Memory B cell (primary cell): ENCODE data around the gene C17orf100.

Experiments
- ATAC-seq: fragments of 150-1000 bp; cut with Tn5 transposase; 2 replicates; pipeline ENCODE4 v1.10.0; 2021; ENCODE audit warnings: low read depth, mild to moderate bottlenecking, moderate library complexity
- DNase-seq, 2 donors: peaks; one replicate each; pipeline ENCODE4 v3.0.0; 2022; ENCODE audit warnings: low spot score in 2 of 2
- H3K27ac Mint-ChIP-seq: one replicate; pipeline ENCODE4 v1.8.0; 2022; ENCODE audit warnings: mild to moderate bottlenecking, moderate library complexity, mixed read lengths
- H3K27me3 Mint-ChIP-seq: one replicate; pipeline ENCODE4 v1.8.0; 2022; ENCODE audit warnings: mixed read lengths
- H3K36me3 Mint-ChIP-seq: one replicate; pipeline ENCODE4 v1.8.0; 2022; ENCODE audit warnings: mild to moderate bottlenecking, mixed read lengths
- H3K4me1 Mint-ChIP-seq: one replicate; pipeline ENCODE4 v1.8.0; 2022; ENCODE audit warnings: mixed read lengths
- H3K4me3 Mint-ChIP-seq: one replicate; pipeline ENCODE4 v1.8.0; 2022; ENCODE audit warnings: mild to moderate bottlenecking, moderate library complexity, mixed read lengths
- H3K9me3 Mint-ChIP-seq: one replicate; pipeline ENCODE4 v1.8.0; 2022; ENCODE audit warnings: mixed read lengths

The C17orf100 gene

GRCh38 chr17:6636616-6637457, 14.7 kb upstream of the C17orf100 start:
- no peak for DNase-seq
- Mint-ChIP-seq H3K27ac (no peak overlapping the region), H3K4me1 (peaks cover 27% of the 10 kb centered on the region), H3K36me3 (peaks cover 20% of the 10 kb centered on the region), H3K4me3 (no peak overlapping the region), H3K9me3 (peaks cover 1% of the 10 kb centered on the region), H3K27me3 (no peaks in the 10 kb centered on the region)
- no peak for ATAC-seq

GRCh38 chr17:6637458-6637840, 14.1 kb upstream of the C17orf100 start:
- peak overlapping the region; percentile 70 for H3K27ac Mint-ChIP-seq
- H3K9me3 Mint-ChIP-seq = peaks cover 1% of the 10 kb centered on the region
- no peak for ATAC-seq
- peaks cover 16% of the 10 kb centered on the region for H3K36me3 Mint-ChIP-seq
- no peak for DNase-seq
- H3K4me3 Mint-ChIP-seq = no peak overlapping the region
- H3K27me3 Mint-ChIP-seq = no peaks in the 10 kb centered on the region
- peaks cover 29% of the 10 kb centered on the region for H3K4me1 Mint-ChIP-seq

- no peaks in the 10 kb centered on the region for H3K9me3 Mint-ChIP-seq
- peak overlapping the region; percentile 70 for H3K27ac Mint-ChIP-seq
- peaks cover 29% of the 10 kb centered on the region for H3K4me1 Mint-ChIP-seq
- peaks cover 14% of the 10 kb centered on the region for H3K36me3 Mint-ChIP-seq
- H3K4me3 Mint-ChIP-seq = no peak overlapping the region
- DNase-seq = no peak
- no peaks in the 10 kb centered on the region for H3K27me3 Mint-ChIP-seq
- ATAC-seq = no peak
These were observed 13.3 kb upstream of the C17orf100 start for GRCh38 chr17:6638046-6638908.

GRCh38 chr17:6639014-6639585, 12.5 kb upstream of the C17orf100 start:
- Mint-ChIP-seq H3K4me3 (peak overlapping the region; percentile 98), H3K27me3 (no peaks in the 10 kb centered on the region), H3K9me3 (no peaks in the 10 kb centered on the region), H3K36me3 (peaks cover 9% of the 10 kb centered on the region), H3K27ac (peak overlapping the region; percentile 95), H3K4me1 (peaks cover 29% of the 10 kb centered on the region)
- DNase-seq (no peak), ATAC-seq (no peak)

DNA sequence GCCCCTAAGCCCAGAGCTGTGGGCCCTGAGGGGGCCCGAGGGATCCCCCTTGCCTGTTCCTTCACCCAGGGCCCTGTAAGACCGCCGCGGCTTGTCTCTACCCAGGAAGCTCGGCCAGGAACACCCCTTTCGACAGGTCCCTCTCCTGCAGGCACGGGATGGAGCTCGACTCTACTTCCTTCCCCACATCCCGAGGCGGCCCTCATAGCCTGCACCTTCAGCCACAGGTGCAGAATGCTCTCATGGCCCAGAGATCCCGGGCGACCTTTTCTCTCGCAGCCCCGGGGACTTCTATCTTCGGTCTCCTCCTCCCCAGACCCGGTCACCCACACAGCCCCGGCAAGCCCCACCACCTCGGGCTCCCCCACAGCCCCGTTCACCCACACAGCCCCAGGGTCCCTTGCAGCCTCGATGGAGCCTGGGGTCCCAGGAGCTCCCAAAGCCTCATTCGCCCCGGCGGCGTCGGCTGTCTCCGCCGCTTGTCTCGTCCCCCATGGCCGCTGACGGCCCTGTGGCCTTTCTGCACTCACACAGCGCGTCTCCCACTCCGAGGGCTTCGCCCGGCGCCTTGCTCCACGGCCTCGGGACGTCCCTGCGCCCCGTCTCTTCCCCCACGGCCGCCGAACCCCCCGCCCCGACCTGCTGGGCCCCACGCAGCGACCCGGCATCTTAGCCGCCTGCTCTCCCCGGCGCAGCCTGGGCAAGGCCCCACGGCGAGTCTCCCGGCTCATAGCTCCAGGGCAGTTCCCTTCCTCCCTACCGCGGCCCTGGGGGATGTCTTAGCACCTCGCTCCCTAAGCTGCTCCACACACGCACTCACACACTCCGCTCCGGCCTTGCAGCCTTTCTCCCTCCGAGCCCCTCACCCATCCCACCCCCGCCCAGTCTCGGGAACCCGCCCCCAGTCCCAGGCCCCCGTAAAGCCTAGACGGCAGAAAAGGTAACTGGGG, 11.7 kb upstream of the C17orf100 start:
- peak overlapping the region; percentile 98 for H3K4me3 Mint-ChIP-seq
- peak overlapping the region; percentile 95 for H3K27ac Mint-ChIP-seq
- ATAC-seq (peak; percentile 25), DNase-seq (no peak)
- H3K27me3 Mint-ChIP-seq = no peaks in the 10 kb centered on the region
- peaks cover 29% of the 10 kb centered on the region for H3K4me1 Mint-ChIP-seq
- peaks cover 4% of the 10 kb centered on the region for H3K36me3 Mint-ChIP-seq
- no peaks in the 10 kb centered on the region for H3K9me3 Mint-ChIP-seq

GRCh38 chr17:6640536-6641246, 10.9 kb upstream of the C17orf100 start, which contains the start of the genes KIAA0753 and TXNDC17:
TSS of gene KIAA0753 (minus strand) at chr17:6640711. CDS start at chr17:6635103, 5,608 bp downstream.
TSS of gene TXNDC17 (plus strand) at chr17:6641060. CDS start at chr17:6641083, 23 bp downstream.
- H3K9me3 Mint-ChIP-seq = no peaks in the 10 kb centered on the region
- peak; percentile 82 to 83 for DNase-seq
- peaks cover 5% of the 10 kb centered on the region for H3K36me3 Mint-ChIP-seq
- H3K4me1 Mint-ChIP-seq = peaks cover 31% of the 10 kb centered on the region
- ATAC-seq = peak; percentile 91
- H3K4me3 Mint-ChIP-seq = peak within 1 kb of the TSS; percentile 98
- H3K27me3 Mint-ChIP-seq = no peaks in the 10 kb centered on the region
- peak within 1 kb of the TSS; percentile 95 for H3K27ac Mint-ChIP-seq

- ATAC-seq = no peak
- DNase-seq = no peak
- Mint-ChIP-seq H3K9me3 (no peaks in the 10 kb centered on the region), H3K4me1 (peaks cover 31% of the 10 kb centered on the region), H3K27ac (peak overlapping the region; percentile 95), H3K36me3 (peaks cover 7% of the 10 kb centered on the region), H3K4me3 (peak overlapping the region; percentile 98), H3K27me3 (no peaks in the 10 kb centered on the region)
These were observed 10.2 kb upstream of the C17orf100 start for GRCh38 chr17:6641247-6641863.

GRCh38 chr17:6642592-6642991, 9.0 kb upstream of the C17orf100 start:
- Mint-ChIP-seq H3K4me3 (no peak overlapping the region), H3K9me3 (no peaks in the 10 kb centered on the region), H3K4me1 (peaks cover 36% of the 10 kb centered on the region), H3K36me3 (peaks cover 10% of the 10 kb centered on the region), H3K27ac (no peak overlapping the region), H3K27me3 (no peaks in the 10 kb centered on the region)
- ATAC-seq (no peak), DNase-seq (no peak)

DNA sequence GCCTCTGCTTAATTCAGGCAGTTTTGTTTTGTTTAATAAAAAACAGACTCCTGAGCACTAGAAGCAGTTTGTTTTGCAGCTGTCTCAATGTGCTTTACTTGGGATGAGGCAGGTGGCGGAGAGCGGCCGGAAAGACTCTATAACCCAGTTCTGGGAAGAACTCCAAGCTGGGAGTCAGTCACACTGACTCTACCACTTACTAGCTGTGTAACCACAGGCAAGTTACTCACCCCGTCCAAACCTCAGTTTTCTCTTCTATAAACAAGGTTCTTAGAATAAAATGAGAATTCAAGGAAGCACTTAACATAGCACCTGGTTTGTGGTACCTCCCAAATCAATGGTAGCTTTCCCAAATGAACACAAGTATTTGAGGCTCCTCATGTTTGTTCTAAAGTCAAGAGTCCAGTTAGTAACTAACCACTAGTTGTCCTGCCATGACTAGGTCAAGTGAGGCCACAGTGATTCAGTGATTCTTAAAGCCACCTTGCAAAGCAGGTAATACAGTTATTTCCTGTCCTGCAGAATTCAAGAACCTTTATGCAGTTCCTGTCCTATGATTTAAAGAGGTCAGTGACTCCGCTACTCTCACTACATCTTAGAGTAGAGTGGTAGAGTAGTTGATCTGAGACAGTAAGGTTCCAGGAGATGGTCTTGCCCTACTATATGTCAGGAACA, 8.0 kb upstream of the C17orf100 start:
- Mint-ChIP-seq H3K27ac (no peak overlapping the region), H3K27me3 (no peaks in the 10 kb centered on the region), H3K36me3 (peaks cover 12% of the 10 kb centered on the region), H3K9me3 (no peaks in the 10 kb centered on the region), H3K4me1 (peaks cover 35% of the 10 kb centered on the region), H3K4me3 (no peak overlapping the region)
- no peak for ATAC-seq
- no peak for DNase-seq

GRCh38 chr17:6648181-6648580, 3.4 kb upstream of the C17orf100 start:
- no peaks in the 10 kb centered on the region for H3K9me3 Mint-ChIP-seq
- H3K4me3 Mint-ChIP-seq = no peak overlapping the region
- ATAC-seq (no peak), DNase-seq (no peak)
- peak overlapping the region; percentile 55 for H3K27ac Mint-ChIP-seq
- peaks cover 40% of the 10 kb centered on the region for H3K4me1 Mint-ChIP-seq
- H3K36me3 Mint-ChIP-seq = peaks cover 18% of the 10 kb centered on the region
- no peaks in the 10 kb centered on the region for H3K27me3 Mint-ChIP-seq

DNA sequence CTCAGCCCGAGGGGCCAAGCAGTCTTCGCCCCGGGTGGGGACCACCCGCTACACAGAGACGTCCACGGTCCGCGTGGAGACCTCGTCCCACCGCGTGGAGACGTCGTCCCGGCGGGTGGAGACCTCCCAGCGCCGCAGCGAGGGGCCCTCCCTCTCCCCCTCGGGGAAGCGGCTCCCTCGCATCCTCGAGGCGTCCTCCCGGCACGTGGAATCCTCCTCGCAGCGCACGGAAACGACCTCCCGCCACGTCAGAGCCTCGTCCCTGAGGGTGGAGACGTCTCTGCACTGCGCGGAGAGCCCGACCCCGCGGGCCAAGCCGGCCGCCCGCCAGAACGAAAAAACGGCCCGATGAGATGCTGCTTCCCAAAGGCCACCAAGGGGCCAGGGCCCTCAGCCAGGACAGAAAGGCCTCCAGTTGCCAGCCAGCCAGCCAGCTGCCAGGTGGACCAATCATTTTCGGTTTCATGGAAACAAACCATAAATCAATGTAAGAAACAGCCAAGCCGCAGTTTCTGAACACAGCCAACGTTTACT, 424 bp downstream of the C17orf100 start:
- H3K36me3 Mint-ChIP-seq = peaks cover 12% of the 10 kb centered on the region
- H3K4me1 Mint-ChIP-seq = peaks cover 48% of the 10 kb centered on the region
- H3K9me3 Mint-ChIP-seq = no peaks in the 10 kb centered on the region
- H3K27me3 Mint-ChIP-seq = no peaks in the 10 kb centered on the region
- H3K4me3 Mint-ChIP-seq = peak overlapping the region; percentile 94
- H3K27ac Mint-ChIP-seq = peak overlapping the region; percentile 63
- DNase-seq (no peak), ATAC-seq (no peak)
